ENCODE data around the gene GPC6.

GPC6 gene

GRCh38 chr13:93338906-93339305 lies 112.3 kb downstream of the GPC6 start:
- TF ChIP-seq MYC (IDR thresholded peaks at IDR 0.05; ENCODE audit: low read depth, low read length) (no peak), MAX (IDR thresholded peaks at IDR 0.05; ENCODE audit: low read depth, low read length) (no peak), CTCF (IDR thresholded peaks at IDR 0.05; ENCODE audit: low read depth, low read length) (no peak), POLR2A (IDR thresholded peaks at IDR 0.05; ENCODE audit: extremely low read depth, insufficient read length) (no peak)
- DNase-seq (ENCODE audit: low read depth) = no peak
- no peak overlapping the region for H3K4me3 ChIP-seq (ENCODE audit: low read depth, low read length)

GRCh38 chr13:93339550-93339949 lies 112.9 kb downstream of the GPC6 start:
- H3K4me3 ChIP-seq (ENCODE audit: low read depth, low read length) = no peak overlapping the region
- TF ChIP-seq MYC (IDR thresholded peaks at IDR 0.05; ENCODE audit: low read depth, low read length) (no peak), MAX (IDR thresholded peaks at IDR 0.05; ENCODE audit: low read depth, low read length) (no peak), POLR2A (IDR thresholded peaks at IDR 0.05; ENCODE audit: extremely low read depth, insufficient read length) (no peak), CTCF (IDR thresholded peaks at IDR 0.05; ENCODE audit: low read depth, low read length) (no peak)
- no peak for DNase-seq (ENCODE audit: low read depth)

GRCh38 chr13:93341517-93341916 lies 114.9 kb downstream of the GPC6 start:
- DNase-seq (ENCODE audit: low read depth) = no peak
- H3K4me3 ChIP-seq (ENCODE audit: low read depth, low read length) = no peak overlapping the region
- no peak for TF ChIP-seq MYC (IDR thresholded peaks at IDR 0.05; ENCODE audit: low read depth, low read length)
- no peak for TF ChIP-seq MAX (IDR thresholded peaks at IDR 0.05; ENCODE audit: low read depth, low read length)
- TF ChIP-seq CTCF (IDR thresholded peaks at IDR 0.05; ENCODE audit: low read depth, low read length) = no peak
- no peak for TF ChIP-seq POLR2A (IDR thresholded peaks at IDR 0.05; ENCODE audit: extremely low read depth, insufficient read length)

- no peak for DNase-seq (ENCODE audit: low read depth)
- TF ChIP-seq CTCF (IDR thresholded peaks at IDR 0.05; ENCODE audit: low read depth, low read length) = no peak
- no peak for TF ChIP-seq MYC (IDR thresholded peaks at IDR 0.05; ENCODE audit: low read depth, low read length)
- TF ChIP-seq POLR2A (IDR thresholded peaks at IDR 0.05; ENCODE audit: extremely low read depth, insufficient read length) = no peak
- no peak for TF ChIP-seq MAX (IDR thresholded peaks at IDR 0.05; ENCODE audit: low read depth, low read length)
- no peak overlapping the region for H3K4me3 ChIP-seq (ENCODE audit: low read depth, low read length)
These were observed 116.5 kb downstream of the GPC6 start for GRCh38 chr13:93343097-93343496.

GRCh38 chr13:93344048-93344705 lies 117.6 kb downstream of the GPC6 start:
- H3K4me3 ChIP-seq (ENCODE audit: low read depth, low read length) = no peak overlapping the region
- no peak for DNase-seq (ENCODE audit: low read depth)
- TF ChIP-seq CTCF (IDR thresholded peaks at IDR 0.05; ENCODE audit: low read depth, low read length) (no peak), POLR2A (IDR thresholded peaks at IDR 0.05; ENCODE audit: extremely low read depth, insufficient read length) (no peak), MYC (IDR thresholded peaks at IDR 0.05; ENCODE audit: low read depth, low read length) (no peak), MAX (IDR thresholded peaks at IDR 0.05; ENCODE audit: low read depth, low read length) (no peak)

All from NB4 (cell line).